GM11168 (cell line): ENCODE measurements around the gene SNIP1.
"Not testable (repeated sequence)": the region's sequence is repeated elsewhere in the genome, so short reads cannot be mapped to it uniquely, and the experiment has no call there.

Experiments used
- in situ Hi-C: fragments of 300-500 bp; cut with MboI; formaldehyde crosslinking; loops from one replicate; pipeline ENCODE4 v1.12.0; 2022; ENCODE audit warnings: low sequenced_read_pairs; ENCODE audit not compliant: unreplicated experiment

Gene SNIP1

GRCh38 chr1:37559957-37560379, 5.9 kb upstream of the SNIP1 start:
- in situ Hi-C loops: not testable (repeated sequence)

- in situ Hi-C loops: no loop called here
These were observed 5.0 kb upstream of the SNIP1 start for GRCh38 chr1:37559080-37559479.

GRCh38 chr1:37558411-37558810, 4.3 kb upstream of the SNIP1 start:
- in situ Hi-C loops: no loop called here

- in situ Hi-C loops: no loop called here
These were observed 3.3 kb upstream of the SNIP1 start for GRCh38 chr1:37557402-37557801.

- in situ Hi-C loops: no loop called here
These were observed 2.7 kb upstream of the SNIP1 start, which contains the start of gene DNALI1 for GRCh38 chr1:37556712-37557196. Gene DNALI1 (plus strand): TSS chr1:37556940. CDS start chr1:37556995, 55 bp downstream.

GRCh38 chr1:37553598-37553926, 531 bp downstream of the SNIP1 start:
- in situ Hi-C loops: no loop called here

- in situ Hi-C loops: no loop called here
These were observed 4.8 kb downstream of the SNIP1 start for GRCh38 chr1:37549341-37549740.

GRCh38 chr1:37545019-37545418, 9.1 kb downstream of the SNIP1 start:
- in situ Hi-C loops: no loop called here

- in situ Hi-C loops: no loop called here
These were observed 9.6 kb downstream of the SNIP1 start for GRCh38 chr1:37544530-37544929.

GRCh38 chr1:37540036-37540785, 13.9 kb downstream of the SNIP1 start:
- in situ Hi-C loops: no loop called here

GRCh38 chr1:37539154-37539553, 14.9 kb downstream of the SNIP1 start:
- in situ Hi-C loops: not testable (repeated sequence)

GRCh38 chr1:37537378-37537777, 16.7 kb downstream of the SNIP1 start:
- in situ Hi-C loops: no loop called here

GRCh38 chr1:37533317-37534093, 20.6 kb downstream of the SNIP1 start:
- in situ Hi-C loops: no loop called here

- in situ Hi-C loops: not testable (repeated sequence)
These were observed 21.5 kb downstream of the SNIP1 start for GRCh38 chr1:37532418-37533156.

GRCh38 chr1:37529888-37530287, 24.2 kb downstream of the SNIP1 start:
- in situ Hi-C loops: not testable (repeated sequence)

GRCh38 chr1:37519613-37520012, 34.5 kb downstream of the SNIP1 start:
- in situ Hi-C loops: no loop called here

- in situ Hi-C loops: not testable (repeated sequence)
These were observed 35.2 kb downstream of the SNIP1 start for GRCh38 chr1:37518929-37519328.

GRCh38 chr1:37518241-37518640, 35.9 kb downstream of the SNIP1 start:
- in situ Hi-C loops: not testable (repeated sequence)

- in situ Hi-C loops: no loop called here
These were observed 36.5 kb downstream of the SNIP1 start for GRCh38 chr1:37517569-37517968.

- in situ Hi-C loops: no loop called here
These were observed 38.7 kb downstream of the SNIP1 start for GRCh38 chr1:37515185-37516034.
